ENCODE measurements around the gene OR1I1. TPM values are rescaled to one million over a fixed set of nuclear protein-coding genes. Genes with fewer than 3 reads are reported as not detected.

Gene OR1I1
- total RNA-seq, 1 experiment from 2014 or later = not detected

DNA sequence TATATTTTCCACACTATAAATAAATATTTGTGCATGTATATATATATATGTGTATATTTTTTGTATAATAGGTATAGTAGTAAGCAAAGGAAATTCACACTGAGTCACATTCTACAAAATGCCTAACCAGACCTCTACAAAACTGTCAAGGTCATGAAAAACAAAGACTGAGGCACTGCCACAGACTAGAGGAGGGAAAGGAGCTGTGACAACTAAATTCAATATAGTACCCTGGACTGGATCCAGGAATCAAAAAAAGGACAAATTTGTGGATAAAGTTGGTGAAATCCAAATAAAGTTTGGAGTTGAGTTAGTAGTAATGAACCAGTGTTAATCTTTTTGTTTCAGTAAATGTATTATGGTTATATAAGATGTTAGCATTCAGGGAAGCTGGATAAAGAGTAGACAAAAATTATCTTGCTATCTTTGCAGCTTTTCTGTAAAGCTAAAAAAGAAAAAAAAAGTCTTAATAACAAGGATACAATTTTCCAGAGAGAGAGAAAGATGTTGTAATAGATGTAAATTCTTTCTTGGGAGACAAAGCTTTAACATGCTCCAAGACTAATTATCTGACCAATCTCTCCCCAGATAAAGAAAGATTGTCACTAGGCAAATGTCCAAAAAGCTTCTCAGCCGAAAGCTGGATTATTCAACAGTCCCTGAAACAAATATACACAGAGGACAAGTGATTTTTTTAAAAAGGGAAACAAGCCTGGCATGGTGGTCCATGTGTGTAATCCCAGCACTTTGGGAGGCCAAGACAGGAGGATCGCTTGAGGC lies 44.3 kb downstream of the OR1I1 start:
- Mint-ChIP-seq H3K36me3 (peaks cover 6% of the 10 kb centered on the region), H3K27ac (no peak overlapping the region), H3K27me3 (ENCODE audit: low read depth) (no peaks in the 10 kb centered on the region; the same call in 1 of the 2 replicates), H3K4me1 (peaks cover 5% of the 10 kb centered on the region; the same call in 1 of the 2 replicates), H3K4me3 (0 out of 2 replicates have a peak overlapping the region, but pooled peaks have one; percentile 6), H3K9me3 (no peaks in the 10 kb centered on the region)
- ChIA-PET CTCF (interaction anchor here (0.6 to 4.2 kb wide), 14 partner anchors 23 to 429 kb away, joined by 3 to 59 read pairs (median 4); partner anchors contain the start of genes AKAP8L and EPHX3), POLR2A (no interaction called here)
- TF ChIP-seq CREB1 (CRISPR knock-in tag; IDR thresholded peaks at IDR 0.05) (no peak), NFE2L1 (CRISPR knock-in tag; IDR thresholded peaks at IDR 0.05) (no peak)
- ATAC-seq (no peak), DNase-seq (ENCODE audit: low spot score) (no peak)

DNA sequence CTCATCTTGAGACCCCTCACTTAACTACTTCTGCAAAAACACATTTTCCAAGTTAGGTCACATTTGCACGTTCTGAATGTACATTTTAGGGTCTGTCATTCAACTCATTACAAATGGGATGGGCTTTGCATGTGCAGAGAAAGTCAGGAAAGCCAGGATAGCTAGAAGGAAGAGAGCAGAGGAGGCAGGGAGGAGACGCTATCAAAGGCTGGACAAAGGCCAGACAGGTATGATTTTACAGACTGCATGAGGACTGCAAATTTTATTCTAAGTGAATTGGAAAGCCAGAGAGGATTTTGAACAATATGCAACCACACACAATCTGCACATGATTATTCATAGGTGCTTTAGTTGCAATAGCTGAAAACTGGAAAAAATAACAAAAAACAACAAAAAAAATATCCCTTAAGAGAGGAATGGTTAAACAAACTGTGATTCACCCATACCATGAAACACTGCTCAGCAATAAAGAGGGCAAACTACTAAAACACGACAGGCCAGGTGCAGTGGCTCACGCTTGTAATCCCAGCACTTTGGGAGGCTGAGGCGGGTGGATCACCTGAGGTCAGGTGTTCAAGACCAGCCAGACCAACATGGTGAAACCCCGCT lies 46.3 kb downstream of the OR1I1 start:
- Mint-ChIP-seq H3K4me1 (peaks cover 5% of the 10 kb centered on the region; the same call in 1 of the 2 replicates), H3K4me3 (no peak overlapping the region), H3K36me3 (no peaks in the 10 kb centered on the region), H3K9me3 (no peaks in the 10 kb centered on the region), H3K27ac (no peak overlapping the region), H3K27me3 (ENCODE audit: low read depth) (peaks cover 3% of the 10 kb centered on the region; the same call in 1 of the 2 replicates)
- TF ChIP-seq EMX1 (CRISPR knock-in tag; IDR thresholded peaks at IDR 0.05) (no peak), ZNF317 (CRISPR knock-in tag; IDR thresholded peaks at IDR 0.05; ENCODE audit: borderline replicate concordance, low read depth) (no peak), PRRX2 (CRISPR knock-in tag; IDR thresholded peaks at IDR 0.05) (no peak), ZNF138 (CRISPR knock-in tag; conservative IDR thresholded peaks at IDR 0.05) (no peak), FOXP1 (CRISPR knock-in tag; IDR thresholded peaks at IDR 0.05; ENCODE audit: borderline replicate concordance) (no peak), SOX15 (CRISPR knock-in tag; IDR thresholded peaks at IDR 0.05) (no peak), FOXJ3 (CRISPR knock-in tag; IDR thresholded peaks at IDR 0.05; ENCODE audit: borderline replicate concordance) (no peak), ZNF232 (CRISPR knock-in tag; IDR thresholded peaks at IDR 0.05) (no peak)
- TF ChIP-seq, protein P1, sequence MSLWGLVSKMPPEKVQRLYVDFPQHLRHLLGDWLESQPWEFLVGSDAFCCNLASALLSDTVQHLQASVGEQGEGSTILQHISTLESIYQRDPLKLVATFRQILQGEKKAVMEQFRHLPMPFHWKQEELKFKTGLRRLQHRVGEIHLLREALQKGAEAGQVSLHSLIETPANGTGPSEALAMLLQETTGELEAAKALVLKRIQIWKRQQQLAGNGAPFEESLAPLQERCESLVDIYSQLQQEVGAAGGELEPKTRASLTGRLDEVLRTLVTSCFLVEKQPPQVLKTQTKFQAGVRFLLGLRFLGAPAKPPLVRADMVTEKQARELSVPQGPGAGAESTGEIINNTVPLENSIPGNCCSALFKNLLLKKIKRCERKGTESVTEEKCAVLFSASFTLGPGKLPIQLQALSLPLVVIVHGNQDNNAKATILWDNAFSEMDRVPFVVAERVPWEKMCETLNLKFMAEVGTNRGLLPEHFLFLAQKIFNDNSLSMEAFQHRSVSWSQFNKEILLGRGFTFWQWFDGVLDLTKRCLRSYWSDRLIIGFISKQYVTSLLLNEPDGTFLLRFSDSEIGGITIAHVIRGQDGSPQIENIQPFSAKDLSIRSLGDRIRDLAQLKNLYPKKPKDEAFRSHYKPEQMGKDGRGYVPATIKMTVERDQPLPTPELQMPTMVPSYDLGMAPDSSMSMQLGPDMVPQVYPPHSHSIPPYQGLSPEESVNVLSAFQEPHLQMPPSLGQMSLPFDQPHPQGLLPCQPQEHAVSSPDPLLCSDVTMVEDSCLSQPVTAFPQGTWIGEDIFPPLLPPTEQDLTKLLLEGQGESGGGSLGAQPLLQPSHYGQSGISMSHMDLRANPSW (CRISPR knock-in tag; conservative IDR thresholded peaks at IDR 0.05; ENCODE audit: low read depth) = no peak
- TF ChIP-seq, protein P2, sequence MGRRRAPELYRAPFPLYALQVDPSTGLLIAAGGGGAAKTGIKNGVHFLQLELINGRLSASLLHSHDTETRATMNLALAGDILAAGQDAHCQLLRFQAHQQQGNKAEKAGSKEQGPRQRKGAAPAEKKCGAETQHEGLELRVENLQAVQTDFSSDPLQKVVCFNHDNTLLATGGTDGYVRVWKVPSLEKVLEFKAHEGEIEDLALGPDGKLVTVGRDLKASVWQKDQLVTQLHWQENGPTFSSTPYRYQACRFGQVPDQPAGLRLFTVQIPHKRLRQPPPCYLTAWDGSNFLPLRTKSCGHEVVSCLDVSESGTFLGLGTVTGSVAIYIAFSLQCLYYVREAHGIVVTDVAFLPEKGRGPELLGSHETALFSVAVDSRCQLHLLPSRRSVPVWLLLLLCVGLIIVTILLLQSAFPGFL (CRISPR knock-in tag; IDR thresholded peaks at IDR 0.05; ENCODE audit: borderline replicate concordance) = no peak
- TF ChIP-seq, protein P3, sequence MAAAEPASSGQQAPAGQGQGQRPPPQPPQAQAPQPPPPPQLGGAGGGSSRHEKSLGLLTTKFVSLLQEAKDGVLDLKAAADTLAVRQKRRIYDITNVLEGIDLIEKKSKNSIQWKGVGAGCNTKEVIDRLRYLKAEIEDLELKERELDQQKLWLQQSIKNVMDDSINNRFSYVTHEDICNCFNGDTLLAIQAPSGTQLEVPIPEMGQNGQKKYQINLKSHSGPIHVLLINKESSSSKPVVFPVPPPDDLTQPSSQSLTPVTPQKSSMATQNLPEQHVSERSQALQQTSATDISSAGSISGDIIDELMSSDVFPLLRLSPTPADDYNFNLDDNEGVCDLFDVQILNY (CRISPR knock-in tag; IDR thresholded peaks at IDR 0.05) = no peak
- DNase-seq (ENCODE audit: low spot score) = no peak
- POLR2A ChIA-PET = interaction anchor here (0.7 kb wide), 1 partner anchor 20 kb away, joined by 6 read pairs; no protein-coding TSS in a partner anchor
- CTCF ChIA-PET = interaction anchor here (1.1 to 1.3 kb wide), 2 partner anchors 26 to 27 kb away, joined by 5 to 6 read pairs; no protein-coding TSS in a partner anchor
- no peak for ATAC-seq

DNA sequence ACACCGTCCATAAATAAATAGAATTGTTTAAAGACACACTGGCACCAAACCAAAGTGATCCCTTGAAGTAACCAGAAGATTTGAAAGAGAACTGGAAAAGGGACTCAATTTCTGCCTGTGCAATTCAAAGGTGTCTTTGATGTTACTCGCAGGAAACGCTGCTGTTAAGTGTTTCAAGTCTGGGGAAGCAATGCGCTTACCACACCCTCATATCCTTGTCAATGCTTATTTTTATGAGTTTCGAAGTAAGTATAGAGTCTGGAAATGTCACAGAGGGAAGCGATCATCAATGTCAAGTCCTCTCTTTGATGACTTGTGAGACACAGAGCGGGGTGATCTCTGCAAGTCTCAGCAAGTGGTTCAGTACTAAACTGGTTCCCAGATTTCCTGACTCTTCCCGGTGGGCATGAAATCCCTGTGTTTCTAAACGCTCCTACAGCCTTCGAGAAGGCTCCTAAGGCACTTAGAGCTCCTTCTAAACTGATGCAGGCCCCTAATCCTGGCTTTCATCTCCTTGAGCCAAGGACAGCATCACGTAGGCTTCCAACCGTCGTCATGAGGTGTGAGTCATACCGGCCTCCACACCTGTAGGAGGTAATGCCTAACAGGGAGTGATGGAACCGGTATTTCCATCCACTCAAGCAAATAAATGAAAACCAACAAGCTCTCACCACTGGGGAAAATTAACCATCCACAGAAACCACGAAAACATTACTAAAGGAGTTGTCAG lies 48.0 kb downstream of the OR1I1 start:
- CTCF ChIA-PET = interaction anchor here (1.1 kb wide), 1 partner anchor 10 kb away, joined by 6 read pairs; no protein-coding TSS in a partner anchor
- Mint-ChIP-seq H3K36me3 (no peaks in the 10 kb centered on the region), H3K4me1 (no peaks in the 10 kb centered on the region), H3K27ac (no peak overlapping the region), H3K9me3 (no peaks in the 10 kb centered on the region), H3K4me3 (no peak overlapping the region), H3K27me3 (ENCODE audit: low read depth) (peaks cover 8% of the 10 kb centered on the region)
- ATAC-seq (no peak), DNase-seq (ENCODE audit: low spot score) (no peak)
- TF ChIP-seq, protein P4, sequence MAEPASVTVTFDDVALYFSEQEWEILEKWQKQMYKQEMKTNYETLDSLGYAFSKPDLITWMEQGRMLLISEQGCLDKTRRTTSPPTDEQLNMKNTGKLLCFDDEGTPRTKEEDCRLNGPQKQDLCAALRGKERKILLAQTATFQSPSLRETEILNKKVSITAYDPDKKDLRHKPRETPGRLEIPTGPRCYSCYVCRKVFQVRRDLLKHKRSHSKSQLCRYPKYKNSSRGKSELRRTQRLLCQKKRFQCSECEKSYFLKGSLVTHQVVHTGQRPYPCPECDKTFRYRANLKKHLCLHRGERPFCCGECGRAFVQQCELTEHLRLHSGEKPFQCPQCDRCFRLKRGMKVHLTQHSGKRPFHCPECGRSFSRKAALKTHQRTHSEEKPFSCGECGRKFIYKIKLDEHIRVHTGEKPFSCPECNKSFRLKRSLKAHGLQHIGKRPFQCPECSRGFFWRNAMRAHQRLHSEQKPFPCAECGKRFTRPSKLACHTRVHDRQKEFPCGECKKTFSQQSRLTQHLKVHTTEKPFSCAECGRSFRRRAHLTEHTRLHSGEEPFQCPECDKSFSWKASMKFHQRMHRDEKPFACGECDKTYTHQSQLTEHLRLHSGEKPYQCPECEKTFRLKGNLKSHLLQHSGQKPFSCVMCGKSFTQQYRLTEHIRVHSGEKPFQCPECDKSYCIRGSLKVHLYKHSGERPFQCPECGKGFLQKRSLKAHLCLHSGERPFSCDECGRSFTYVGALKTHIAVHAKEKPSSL (CRISPR knock-in tag; conservative IDR thresholded peaks at IDR 0.05) = no peak
- POLR2A ChIA-PET = no interaction called here
